Body of pancreas (tissue), 4 donors: ENCODE results near the gene SH3PXD2A. TPM values are rescaled to one million over a fixed set of nuclear protein-coding genes. Genes with fewer than 3 reads are reported as not detected.

Source experiments
- ATAC-seq: fragments of 150-250 bp; one replicate; pipeline ENCODE4 v1.9.1; 2016
- DNase-seq, 4 donors: peaks; one replicate each; pipeline ENCODE4 v3.0.0-alpha.2; 2019
- H3K27ac ChIP-seq, 4 donors: fragments of 200-600 bp; sonication (generic); 1 replicate in 3 of 4; 2 replicates in 1 of 4; pipeline versions ENCODE4 v1.5.1 to v1.6.1; 2016 to 2019; ENCODE audit warnings: mild to moderate bottlenecking in 1 of 4, mixed read lengths in 1 of 4, moderate library complexity in 1 of 4
- H3K27me3 ChIP-seq, 2 donors: fragments of 200-600 bp; sonication (generic); one replicate each; pipeline ENCODE4 v1.6.0; 2016; ENCODE audit warnings: mild to moderate bottlenecking in 1 of 2
- H3K36me3 ChIP-seq, 2 donors: fragments of 200-600 bp; sonication (generic); replicated peaks in 1 of 2; 2 replicates each; pipeline ENCODE4 v1.5.1; 2016; ENCODE audit warnings: low read depth in 2 of 2; ENCODE audit not compliant: insufficient read depth in 1 of 2
- H3K4me1 ChIP-seq: fragments of 200-600 bp; sonication (generic); one replicate; pipeline ENCODE4 v1.6.0; 2016
- H3K4me3 ChIP-seq, 2 donors: fragments of 200-600 bp; sonication (generic); 1 replicate in 1 of 2; 2 replicates in 1 of 2; pipeline ENCODE4 v1.5.1; 2016 to 2019
- H3K9me3 ChIP-seq, 3 donors: fragments of 200-600 bp; sonication (generic); 1 replicate in 2 of 3; 2 replicates in 1 of 3; pipeline ENCODE4 v1.5.1; 2016
- POLR2A ChIP-seq, 3 donors: fragments of 450-650 bp; IDR thresholded peaks; one replicate each; pipeline ENCODE4 v1.6.1; 2016; ENCODE audit warnings: antibody characterized with exemption in 3 of 3, mild to moderate bottlenecking in 2 of 3
- WGBS, 2 donors: methylation state at CpG; one replicate each; pipeline ENCODE4 v1.1.5; 2017; 5-methylcytosine and 5-hydroxymethylcytosine counted together
- intact Hi-C: fragments of 100-400 bp; cut with DNase I; formaldehyde crosslinking; loops from one replicate; pipeline ENCODE4 v1.15.1; 2023
- total RNA-seq, 2 donors: library from RNA; depleted of rRNA; stranded (reverse); fragments of >200 nt; gene quantifications; one replicate each; pipeline ENCODE4 v1.1.0, GENCODE V29; 2016
- TF ChIP-seq, protein P1 (sequence below), 7 experiments: fragments of 450-650 bp in 4 of 7; fragments of 200-600 bp in 3 of 7; sonication (generic) in 3 of 7; IDR thresholded peaks; one replicate each; pipeline ENCODE4 v1.5.1; 2016 to 2019; ENCODE audit warnings: antibody characterized with exemption in 7 of 7

SH3PXD2A gene
- total RNA-seq, 2 donors from 2014 or later, result 7.3 to 9.9 TPM

- WGBS, 2 donors, result 85 to 88% methylated on average over 8 to 11 of the region's 11 CpGs
- ATAC-seq (no peak), DNase-seq (no peak)
- peak overlapping the region in 1 of 4 donors; percentile 20 for H3K27ac ChIP-seq
- no peaks in the 10 kb centered on the region for H3K36me3 ChIP-seq
- H3K9me3 ChIP-seq, result no peaks in the 10 kb centered on the region
- H3K4me1 ChIP-seq, result peaks cover 6% of the 10 kb centered on the region
- H3K4me3 ChIP-seq, result no peak overlapping the region
- no peak for TF ChIP-seq POLR2A (IDR thresholded peaks at IDR 0.05)
- TF ChIP-seq, protein P1, sequence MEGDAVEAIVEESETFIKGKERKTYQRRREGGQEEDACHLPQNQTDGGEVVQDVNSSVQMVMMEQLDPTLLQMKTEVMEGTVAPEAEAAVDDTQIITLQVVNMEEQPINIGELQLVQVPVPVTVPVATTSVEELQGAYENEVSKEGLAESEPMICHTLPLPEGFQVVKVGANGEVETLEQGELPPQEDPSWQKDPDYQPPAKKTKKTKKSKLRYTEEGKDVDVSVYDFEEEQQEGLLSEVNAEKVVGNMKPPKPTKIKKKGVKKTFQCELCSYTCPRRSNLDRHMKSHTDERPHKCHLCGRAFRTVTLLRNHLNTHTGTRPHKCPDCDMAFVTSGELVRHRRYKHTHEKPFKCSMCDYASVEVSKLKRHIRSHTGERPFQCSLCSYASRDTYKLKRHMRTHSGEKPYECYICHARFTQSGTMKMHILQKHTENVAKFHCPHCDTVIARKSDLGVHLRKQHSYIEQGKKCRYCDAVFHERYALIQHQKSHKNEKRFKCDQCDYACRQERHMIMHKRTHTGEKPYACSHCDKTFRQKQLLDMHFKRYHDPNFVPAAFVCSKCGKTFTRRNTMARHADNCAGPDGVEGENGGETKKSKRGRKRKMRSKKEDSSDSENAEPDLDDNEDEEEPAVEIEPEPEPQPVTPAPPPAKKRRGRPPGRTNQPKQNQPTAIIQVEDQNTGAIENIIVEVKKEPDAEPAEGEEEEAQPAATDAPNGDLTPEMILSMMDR (IDR thresholded peaks at IDR 0.05), result no peak
- no peaks in the 10 kb centered on the region for H3K27me3 ChIP-seq
- intact Hi-C loops, result no loop called here
Measured at GRCh38 chr10:103649654-103650423, 205.5 kb downstream of the SH3PXD2A start.

- intact Hi-C loops, result no loop called here
- Histone ChIP-seq H3K4me3 (no peak overlapping the region), H3K27me3 (no peaks in the 10 kb centered on the region), H3K4me1 (peaks cover 6% of the 10 kb centered on the region), H3K36me3 (no peaks in the 10 kb centered on the region), H3K9me3 (no peaks in the 10 kb centered on the region), H3K27ac (peak overlapping the region in 1 of 4 donors; percentile 20)
- WGBS, 2 donors, result 55 to 60% methylated on average over 12 to 18 of the region's 18 CpGs
- DNase-seq, result peak in 2 of 4 donors; percentile 39 to 49
- TF ChIP-seq, protein P1 (IDR thresholded peaks at IDR 0.05), result no peak
- TF ChIP-seq POLR2A (IDR thresholded peaks at IDR 0.05), result no peak
- ATAC-seq, result peak; percentile 34
Measured at GRCh38 chr10:103648636-103649532, 206.5 kb downstream of the SH3PXD2A start.

DNA sequence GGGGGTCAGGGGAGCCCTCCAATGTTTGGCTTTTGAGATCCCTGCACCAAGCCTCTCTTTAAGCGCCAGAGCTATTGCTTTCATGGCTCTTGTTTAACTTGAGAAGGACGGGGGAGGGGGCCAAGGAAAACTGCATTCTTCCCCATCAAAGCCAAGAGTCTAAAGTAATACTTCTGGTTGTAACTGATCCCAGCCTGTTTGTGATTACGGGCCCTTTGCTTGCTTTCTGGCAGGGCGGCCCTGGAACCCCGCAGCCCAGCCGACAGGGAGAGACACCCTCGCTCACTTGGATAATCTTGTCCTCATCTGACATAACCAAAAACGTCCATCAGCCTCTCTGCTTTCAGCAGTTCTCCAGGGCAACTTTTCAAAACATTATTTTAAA lies 207.1 kb downstream of the SH3PXD2A start:
- Histone ChIP-seq H3K36me3 (no peaks in the 10 kb centered on the region), H3K27me3 (no peaks in the 10 kb centered on the region), H3K27ac (peak overlapping the region in 1 of 4 donors; percentile 16), H3K4me1 (peaks cover 6% of the 10 kb centered on the region), H3K4me3 (no peak overlapping the region), H3K9me3 (no peaks in the 10 kb centered on the region)
- intact Hi-C loops, result no loop called here
- TF ChIP-seq POLR2A (IDR thresholded peaks at IDR 0.05), result no peak
- TF ChIP-seq, protein P1 (IDR thresholded peaks at IDR 0.05), result no peak
- ATAC-seq, result no peak
- DNase-seq, result no peak
- WGBS, 2 donors, result 73 to 75% methylated on average over 8 of the region's 8 CpGs

DNA sequence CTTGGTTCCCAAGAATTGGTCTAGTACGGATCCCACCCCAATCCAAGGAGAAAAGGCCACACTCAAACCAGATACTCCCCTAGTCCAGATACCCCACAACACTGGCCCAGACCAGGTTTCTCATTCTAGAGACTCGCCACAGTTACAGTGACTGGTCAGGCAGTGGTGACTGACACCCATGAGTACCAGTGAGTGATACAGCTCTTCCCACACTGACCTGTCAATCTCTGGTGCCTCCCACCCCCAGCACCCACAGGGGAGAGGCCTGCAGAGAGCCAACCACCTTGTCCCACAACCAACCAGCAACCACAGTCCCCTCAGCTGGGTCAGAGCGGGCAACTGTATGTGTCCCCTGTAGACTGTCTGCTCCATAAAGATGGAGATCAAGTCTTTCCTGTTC lies 209.1 kb downstream of the SH3PXD2A start:
- no peaks in the 10 kb centered on the region for H3K36me3 ChIP-seq
- ATAC-seq (no peak), DNase-seq (no peak)
- H3K4me1 ChIP-seq, result no peaks in the 10 kb centered on the region
- TF ChIP-seq POLR2A (IDR thresholded peaks at IDR 0.05), result no peak
- TF ChIP-seq, protein P1 (IDR thresholded peaks at IDR 0.05), result no peak
- H3K27me3 ChIP-seq, result no peaks in the 10 kb centered on the region
- H3K27ac ChIP-seq, result no peak overlapping the region
- intact Hi-C loops, result no loop called here
- 82 to 96% methylated on average over 2 to 3 of the region's 3 CpGs for whole genome bisulfite sequencing, 2 donors
- H3K4me3 ChIP-seq, result no peak overlapping the region
- H3K9me3 ChIP-seq, result no peaks in the 10 kb centered on the region
